OCI-LY7 (cell line): ENCODE results near the gene PDZD2.
"Not testable (repeated sequence)": the region's sequence is repeated elsewhere in the genome, so short reads cannot be mapped to it uniquely, and the experiment has no call there.

Experiments used
- CTCF ChIP-seq: fragments of 200-600 bp; sonication (generic); conservative IDR thresholded peaks from 2 replicates; pipeline ENCODE4 v1.5.1; 2014; ENCODE audit warnings: mild to moderate bottlenecking, antibody characterized with exemption, low read length, moderate library complexity, mixed read lengths
- EZH2phosphoT487 ChIP-seq: fragments of 200-600 bp; sonication (generic); IDR thresholded peaks from 2 replicates; pipeline ENCODE4 v1.6.1; 2018; ENCODE audit warnings: low read depth, borderline replicate concordance, mild to moderate bottlenecking, mixed run types, antibody characterized with exemption, low read length, moderate library complexity, mixed read lengths

GRCh38 chr5:32040181-32040695 lies 401.3 kb downstream of the PDZD2 start:
- not testable (repeated sequence) for TF ChIP-seq CTCF, EZH2phosphoT487
